CD4-positive, CD25-positive, alpha-beta regulatory T cell (primary cell): Measurements from ENCODE around the gene SORCS2. TPM values are rescaled to one million over a fixed set of nuclear protein-coding genes. Genes with fewer than 3 reads are reported as not detected.

Experiments used
- ATAC-seq, 2 donors: fragments of 150-1000 bp; cut with Tn5 transposase; one replicate each; pipeline ENCODE4 v1.10.0; 2021; ENCODE audit warnings: low read depth in 2 of 2, moderate number of reproducible peaks in 2 of 2, moderate library complexity in 1 of 2
- DNase-seq, 3 donors: peaks; one replicate each; pipeline versions ENCODE4 v3.0.0 to v3.0.0-alpha.2; 2012 to 2022; ENCODE audit warnings: mixed read lengths in 1 of 3
- H3K27ac ChIP-seq: one replicate; pipeline ENCODE4 v1.7.0; 2013; ENCODE audit warnings: mild to moderate bottlenecking, low read length; ENCODE audit not compliant: insufficient read depth, poor library complexity, severe bottlenecking
- H3K27me3 ChIP-seq: one replicate; pipeline ENCODE4 v1.7.0; 2013; ENCODE audit warnings: low read length; ENCODE audit not compliant: control insufficient read depth, insufficient read depth
- H3K36me3 ChIP-seq: one replicate; pipeline ENCODE4 v1.7.0; 2013; ENCODE audit warnings: mild to moderate bottlenecking, low read length, moderate library complexity; ENCODE audit not compliant: control insufficient read depth, insufficient read depth
- H3K4me1 ChIP-seq: 2 replicates; pipeline ENCODE4 v1.7.0; 2013; ENCODE audit warnings: mild to moderate bottlenecking, low read length; ENCODE audit not compliant: insufficient read depth, control insufficient read depth, poor library complexity, severe bottlenecking
- H3K4me3 ChIP-seq: one replicate; pipeline ENCODE4 v1.7.0; 2013; ENCODE audit warnings: low read depth, mild to moderate bottlenecking, low read length, moderate library complexity
- H3K9me3 ChIP-seq, 2 experiments: 1 replicate in 1 of 2; 2 replicates in 1 of 2; pipeline ENCODE4 v1.7.0; 2013; ENCODE audit warnings: low read length in 2 of 2, mild to moderate bottlenecking in 1 of 2, moderate library complexity in 1 of 2; ENCODE audit not compliant: control insufficient read depth in 2 of 2
- H3K27ac Mint-ChIP-seq, 3 donors: one replicate each; pipeline ENCODE4 v1.8.0; 2020 to 2022; ENCODE audit warnings: mild to moderate bottlenecking in 3 of 3, mixed read lengths in 3 of 3, moderate library complexity in 2 of 3
- H3K27me3 Mint-ChIP-seq: one replicate; pipeline ENCODE4 v1.8.0; 2022; ENCODE audit warnings: mild to moderate bottlenecking, mixed read lengths
- H3K36me3 Mint-ChIP-seq: one replicate; pipeline ENCODE4 v1.8.0; 2020; ENCODE audit warnings: mixed read lengths
- H3K4me1 Mint-ChIP-seq, 4 donors: one replicate each; pipeline ENCODE4 v1.8.0; 2020 to 2022; ENCODE audit warnings: mixed read lengths in 4 of 4, mild to moderate bottlenecking in 1 of 4
- H3K4me3 Mint-ChIP-seq, 4 donors: one replicate each; pipeline ENCODE4 v1.8.0; 2020 to 2022; ENCODE audit warnings: mild to moderate bottlenecking in 4 of 4, mixed read lengths in 4 of 4, moderate library complexity in 3 of 4
- H3K9me3 Mint-ChIP-seq, 7 donors: one replicate each; pipeline ENCODE4 v1.8.0; 2020 to 2022; ENCODE audit warnings: mixed read lengths in 7 of 7, mild to moderate bottlenecking in 3 of 7, moderate library complexity in 2 of 7
- polyA plus RNA-seq, 4 donors: library from polyadenylated mRNA; unstranded; fragments of 300-500 nt; fragmentation: Illumina TruSeq; gene quantifications; one replicate each; pipeline ENCODE4 v1.2.3, GENCODE V29; 2021
- total RNA-seq: library from RNA; stranded (reverse); gene quantifications from one replicate; pipeline ENCODE4 v1.2.3, GENCODE V29; 2022

Gene SORCS2
- total and polyA plus RNA-seq, 5 donors from 2014 or later, result not detected

- Mint-ChIP-seq H3K4me1 (peaks cover 8 to 22% (median 16%) of the 10 kb centered on the region in 4 donors), H3K36me3 (peaks cover 5% of the 10 kb centered on the region), H3K9me3 (no peaks in the 10 kb centered on the region), H3K27me3 (peaks cover 3% of the 10 kb centered on the region), H3K4me3 (no peak overlapping the region), H3K27ac (no peak overlapping the region)
- Histone ChIP-seq H3K4me3 (no peak overlapping the region), H3K4me1 (peaks cover 13% of the 10 kb centered on the region), H3K27ac (no peak overlapping the region), H3K9me3 (no peaks in the 10 kb centered on the region), H3K36me3 (no peaks in the 10 kb centered on the region), H3K27me3 (no peaks in the 10 kb centered on the region)
- ATAC-seq (no peak), DNase-seq (no peak)
These were observed 574.5 kb downstream of the SORCS2 start for GRCh38 chr4:7766661-7767345.

GRCh38 chr4:7767526-7767925, 575.2 kb downstream of the SORCS2 start:
- peaks cover 8% of the 10 kb centered on the region for H3K36me3 Mint-ChIP-seq
- H3K9me3 Mint-ChIP-seq, result no peaks in the 10 kb centered on the region
- H3K36me3 ChIP-seq, result peaks cover 3% of the 10 kb centered on the region
- ATAC-seq (no peak), DNase-seq (no peak)
- no peaks in the 10 kb centered on the region for H3K27me3 Mint-ChIP-seq
- H3K27ac ChIP-seq, result no peak overlapping the region
- H3K4me1 ChIP-seq, result peaks cover 13% of the 10 kb centered on the region
- no peak overlapping the region for H3K27ac Mint-ChIP-seq
- H3K27me3 ChIP-seq, result no peaks in the 10 kb centered on the region
- H3K9me3 ChIP-seq, result no peaks in the 10 kb centered on the region
- peaks cover 8 to 25% (median 16%) of the 10 kb centered on the region in 4 donors for H3K4me1 Mint-ChIP-seq
- no peak overlapping the region for H3K4me3 ChIP-seq
- H3K4me3 Mint-ChIP-seq, result no peak overlapping the region

DNA sequence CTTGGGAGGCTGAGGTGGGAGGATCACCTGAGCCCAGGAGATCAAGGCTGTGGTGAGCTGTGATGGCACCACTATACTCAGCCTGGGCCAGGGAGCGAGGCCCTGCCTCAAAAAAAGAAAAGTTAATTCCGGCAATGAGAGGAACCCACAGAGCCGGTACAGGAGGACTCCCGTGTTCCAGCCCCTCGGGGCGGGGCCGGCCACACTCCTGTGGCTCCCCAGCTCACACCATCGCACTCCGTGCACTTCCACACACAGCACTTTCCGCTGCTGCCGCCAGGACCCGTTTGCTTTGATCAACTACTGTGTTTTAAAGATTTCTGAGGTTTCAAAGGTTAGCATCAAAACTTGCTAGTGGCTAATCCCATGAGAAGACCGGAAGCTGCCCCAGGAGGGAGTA, 575.6 kb downstream of the SORCS2 start:
- H3K27me3 Mint-ChIP-seq, result no peaks in the 10 kb centered on the region
- Histone ChIP-seq H3K9me3 (no peaks in the 10 kb centered on the region), H3K4me1 (peaks cover 13% of the 10 kb centered on the region), H3K4me3 (no peak overlapping the region), H3K27me3 (no peaks in the 10 kb centered on the region), H3K36me3 (peaks cover 5% of the 10 kb centered on the region), H3K27ac (no peak overlapping the region)
- H3K9me3 Mint-ChIP-seq, result no peaks in the 10 kb centered on the region
- DNase-seq, result no peak
- no peak for ATAC-seq
- peaks cover 8 to 25% (median 16%) of the 10 kb centered on the region in 4 donors for H3K4me1 Mint-ChIP-seq
- peaks cover 8% of the 10 kb centered on the region for H3K36me3 Mint-ChIP-seq
- H3K4me3 Mint-ChIP-seq, result no peak overlapping the region
- no peak overlapping the region for H3K27ac Mint-ChIP-seq

- no peaks in the 10 kb centered on the region for H3K27me3 ChIP-seq
- peaks cover 13% of the 10 kb centered on the region for H3K4me1 ChIP-seq
- Mint-ChIP-seq H3K27ac (no peak overlapping the region), H3K36me3 (peaks cover 10% of the 10 kb centered on the region), H3K27me3 (no peaks in the 10 kb centered on the region), H3K9me3 (no peaks in the 10 kb centered on the region), H3K4me1 (peaks cover 8 to 25% (median 19%) of the 10 kb centered on the region in 4 donors), H3K4me3 (no peak overlapping the region)
- H3K4me3 ChIP-seq, result no peak overlapping the region
- DNase-seq (no peak), ATAC-seq (no peak)
- no peak overlapping the region for H3K27ac ChIP-seq
- H3K36me3 ChIP-seq, result peaks cover 5% of the 10 kb centered on the region
- no peaks in the 10 kb centered on the region for H3K9me3 ChIP-seq
These were observed 576.4 kb downstream of the SORCS2 start for GRCh38 chr4:7768736-7769135.

DNA sequence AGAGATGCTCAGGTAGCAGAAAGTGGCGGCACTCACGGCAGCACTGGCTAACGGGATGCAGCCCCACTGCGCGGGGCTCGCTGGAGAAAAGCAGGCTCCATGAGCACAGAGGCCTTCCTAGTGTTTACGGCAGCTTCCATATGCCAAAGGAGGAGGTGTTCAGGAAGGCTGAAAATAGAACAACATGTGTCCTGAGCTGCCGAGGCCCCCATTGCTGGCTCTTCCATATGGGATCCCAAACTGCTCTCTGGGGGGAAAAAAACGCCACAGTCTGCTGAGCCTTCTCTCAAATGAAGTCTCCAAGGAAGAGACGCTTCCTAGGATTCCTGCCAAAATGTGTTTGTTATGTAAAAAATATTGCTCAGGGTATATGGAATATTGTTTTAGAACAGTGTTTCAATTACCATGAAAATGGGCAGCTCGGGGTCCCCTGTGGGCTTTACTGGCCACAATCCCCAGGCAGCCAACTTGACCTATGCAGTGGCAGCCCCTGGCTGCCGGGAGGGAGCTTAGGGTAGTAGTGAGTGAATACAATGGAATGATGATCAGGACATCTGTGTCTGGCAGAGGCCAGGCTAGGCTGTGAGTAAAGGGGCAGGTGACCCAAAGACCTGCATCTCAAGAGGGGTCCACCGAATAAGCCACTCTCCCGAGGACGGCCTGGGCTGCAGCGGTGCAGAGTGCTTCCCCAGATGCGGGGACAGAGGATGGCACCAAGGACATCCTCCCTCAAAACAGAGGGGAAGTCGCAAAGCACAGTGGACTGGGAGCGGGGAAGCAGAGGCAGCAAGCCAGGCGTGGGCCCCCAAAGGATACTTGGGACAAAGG, 577.3 kb downstream of the SORCS2 start:
- peaks cover 5% of the 10 kb centered on the region for H3K36me3 ChIP-seq
- Mint-ChIP-seq H3K36me3 (peaks cover 13% of the 10 kb centered on the region), H3K27me3 (no peaks in the 10 kb centered on the region), H3K4me3 (peak overlapping the region in 1 of 4 donors; percentile 15), H3K27ac (peak overlapping the region in 1 of 3 donors; percentile 84), H3K4me1 (peaks cover 8 to 25% (median 19%) of the 10 kb centered on the region in 4 donors), H3K9me3 (no peaks in the 10 kb centered on the region)
- no peak for DNase-seq
- no peak overlapping the region for H3K27ac ChIP-seq
- H3K9me3 ChIP-seq, result no peaks in the 10 kb centered on the region
- no peaks in the 10 kb centered on the region for H3K27me3 ChIP-seq
- H3K4me1 ChIP-seq, result peaks cover 13% of the 10 kb centered on the region
- H3K4me3 ChIP-seq, result no peak overlapping the region
- no peak for ATAC-seq

- H3K4me3 Mint-ChIP-seq, result peak overlapping the region in 2 of 4 donors; percentile 11 to 74
- ATAC-seq (no peak), DNase-seq (peak in 1 of 3 donors; percentile 29)
- H3K9me3 Mint-ChIP-seq, result no peaks in the 10 kb centered on the region
- peak overlapping the region; percentile 20 to 94 (median 84) for H3K27ac Mint-ChIP-seq
- peaks cover 8 to 25% (median 19%) of the 10 kb centered on the region in 4 donors for H3K4me1 Mint-ChIP-seq
- Histone ChIP-seq H3K9me3 (no peaks in the 10 kb centered on the region), H3K4me1 (peaks cover 13% of the 10 kb centered on the region), H3K27ac (no peak overlapping the region), H3K36me3 (peaks cover 6% of the 10 kb centered on the region), H3K27me3 (no peaks in the 10 kb centered on the region), H3K4me3 (peak overlapping the region; percentile 44)
- H3K27me3 Mint-ChIP-seq, result no peaks in the 10 kb centered on the region
- H3K36me3 Mint-ChIP-seq, result peaks cover 17% of the 10 kb centered on the region
These were observed 578.1 kb downstream of the SORCS2 start for GRCh38 chr4:7770224-7771050.

DNA sequence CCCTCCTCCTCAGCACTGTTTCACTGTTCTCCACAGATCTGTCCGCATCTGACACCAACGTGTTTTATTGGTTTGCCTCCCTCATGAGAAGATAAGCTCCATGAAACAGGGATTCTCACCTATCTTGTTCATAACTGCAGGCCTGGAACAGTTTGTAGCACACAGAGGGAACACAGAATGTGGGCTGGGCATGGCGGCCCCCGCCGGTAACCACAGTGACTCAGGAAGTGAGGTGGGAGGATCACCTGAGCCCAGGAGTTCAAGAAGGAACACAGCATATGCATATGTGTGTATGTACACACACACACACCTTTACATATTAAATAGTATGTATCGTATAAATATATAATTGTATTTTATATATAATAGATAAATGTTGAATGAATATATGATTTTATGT, 578.7 kb downstream of the SORCS2 start:
- ATAC-seq (peak; percentile 56 to 60), DNase-seq (peak in 1 of 3 donors; percentile 23)
- Histone ChIP-seq H3K27ac (no peak overlapping the region), H3K4me3 (peak overlapping the region; percentile 44), H3K4me1 (peaks cover 13% of the 10 kb centered on the region), H3K36me3 (peaks cover 9% of the 10 kb centered on the region), H3K9me3 (no peaks in the 10 kb centered on the region), H3K27me3 (no peaks in the 10 kb centered on the region)
- H3K27ac Mint-ChIP-seq, result peak overlapping the region in 2 of 3 donors; percentile 84 to 94
- peak overlapping the region in 3 of 4 donors; percentile 11 to 74 (median 60) for H3K4me3 Mint-ChIP-seq
- peaks cover 18% of the 10 kb centered on the region for H3K36me3 Mint-ChIP-seq
- no peaks in the 10 kb centered on the region for H3K9me3 Mint-ChIP-seq
- peaks cover 8 to 25% (median 19%) of the 10 kb centered on the region in 4 donors for H3K4me1 Mint-ChIP-seq
- H3K27me3 Mint-ChIP-seq, result no peaks in the 10 kb centered on the region
